Kasumi-1 (cell line): ENCODE results near the gene OBSL1.

ENCODE experiments used
- DNase-seq, 2 experiments: peaks; one replicate each; lab custom pipeline; 2025; lab: John Stamatoyannopoulos, UW

OBSL1 gene

DNA sequence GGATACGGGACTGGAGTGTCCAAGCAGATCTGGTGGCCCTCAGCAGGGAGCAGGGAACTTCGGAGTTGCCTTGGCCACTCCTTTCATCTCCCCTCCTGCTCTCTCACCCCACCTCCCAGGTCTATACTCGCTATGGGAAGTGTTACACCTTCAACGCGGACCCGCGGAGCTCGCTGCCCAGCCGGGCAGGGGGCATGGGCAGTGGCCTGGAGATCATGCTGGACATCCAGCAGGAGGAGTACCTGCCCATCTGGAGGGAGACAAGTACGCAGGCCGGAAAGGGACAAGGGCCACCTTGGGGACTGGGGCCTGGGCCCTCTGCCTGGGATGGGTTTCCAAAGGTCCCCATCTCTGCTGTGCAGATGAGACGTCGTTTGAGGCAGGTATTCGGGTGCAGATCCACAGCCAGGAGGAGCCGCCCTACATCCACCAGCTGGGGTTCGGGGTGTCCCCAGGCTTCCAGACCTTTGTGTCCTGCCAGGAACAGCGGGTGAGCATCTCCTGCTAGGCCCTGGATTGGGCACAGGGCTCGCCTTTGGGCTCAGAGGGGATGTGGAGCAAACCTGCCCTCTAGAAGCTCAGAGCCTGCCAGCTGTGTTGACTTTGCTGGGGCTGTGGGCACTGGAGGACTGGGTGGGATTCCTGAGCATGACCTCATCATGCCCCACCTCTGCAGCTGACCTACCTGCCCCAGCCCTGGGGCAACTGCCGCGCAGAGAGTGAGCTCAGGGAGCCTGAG, 39.5 kb downstream of the OBSL1 start:
- DNase-seq, result no peak

DNA sequence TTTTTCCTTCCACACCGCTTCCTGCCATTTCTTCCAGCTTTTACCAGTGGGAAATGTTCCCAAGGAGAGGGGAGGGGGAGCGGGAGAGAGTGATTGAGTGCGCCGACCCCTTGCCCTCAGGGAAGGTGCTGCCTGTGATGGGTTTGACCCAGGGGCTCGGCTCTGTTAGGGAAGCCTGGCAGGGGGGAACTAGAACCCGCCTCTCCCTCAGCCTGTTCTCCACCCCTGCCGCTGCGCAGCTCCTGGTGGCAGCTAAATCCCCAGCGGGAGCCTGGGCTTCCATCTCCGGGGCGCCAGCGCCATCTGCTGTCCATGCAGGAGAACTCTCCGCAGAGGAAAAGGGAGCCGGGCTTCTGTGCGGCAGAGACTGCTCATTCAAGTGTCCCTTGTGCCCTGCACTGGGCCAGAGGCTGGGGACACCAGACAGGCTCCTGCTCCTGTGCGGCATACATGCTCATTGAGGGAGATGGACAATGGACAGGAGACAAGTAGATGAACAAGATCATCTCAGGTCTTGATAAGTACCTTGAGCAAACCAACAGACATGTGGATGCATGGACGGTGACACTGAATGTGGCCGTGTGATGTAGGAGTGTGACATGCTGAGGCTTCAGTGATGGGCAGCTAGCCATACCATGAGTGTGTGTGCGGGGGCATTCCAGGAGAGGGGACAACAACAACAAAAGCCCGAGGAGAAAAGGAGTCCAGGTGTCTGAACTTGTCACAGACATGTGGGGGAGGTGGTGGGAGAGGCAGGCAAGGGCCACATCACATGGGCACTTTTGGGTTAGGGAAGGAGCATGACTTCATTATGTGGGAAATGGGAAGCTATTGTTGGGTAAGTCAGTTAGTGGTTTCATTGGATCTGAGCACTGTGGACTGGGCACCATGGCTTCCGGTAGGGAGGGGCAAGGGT, 41.0 kb downstream of the OBSL1 start:
- peak; percentile 52 to 59 for DNase-seq

DNA sequence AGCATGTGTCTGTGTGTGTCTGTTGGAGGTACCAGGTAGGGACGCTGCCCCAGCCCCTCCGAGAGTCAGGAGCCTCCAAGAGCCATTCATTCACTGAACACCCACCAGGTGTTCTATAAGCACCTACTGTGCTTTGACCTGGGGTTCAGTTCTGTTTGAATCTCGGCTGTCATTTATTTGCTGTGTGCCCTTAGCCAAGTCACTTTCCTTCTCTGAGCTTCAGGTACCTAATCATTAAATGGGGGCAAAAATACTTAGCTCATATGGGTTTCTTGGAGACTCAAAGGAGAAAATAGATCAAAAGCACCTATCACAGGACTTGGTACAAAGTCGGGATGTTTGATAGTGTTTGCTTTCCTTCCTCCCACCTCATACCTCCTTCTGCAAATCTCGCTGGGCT, 43.9 kb downstream of the OBSL1 start:
- DNase-seq, result no peak

DNA sequence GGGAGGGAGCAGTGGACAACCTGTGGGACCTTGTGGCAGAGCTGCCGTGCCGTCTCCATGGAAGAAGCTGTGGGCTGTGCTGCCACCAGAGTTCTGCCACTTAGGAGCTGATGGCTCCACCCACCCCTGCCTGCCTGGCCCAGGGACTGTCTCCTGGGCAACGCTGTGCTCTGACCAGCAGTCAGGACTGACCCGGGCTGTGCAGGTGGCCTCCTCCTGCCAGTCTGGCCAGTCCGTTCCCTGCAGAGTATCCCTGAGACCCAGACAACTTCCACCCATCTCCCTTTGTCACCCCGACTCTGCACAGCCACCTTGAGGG, 44.3 kb downstream of the OBSL1 start:
- no peak for DNase-seq

DNA sequence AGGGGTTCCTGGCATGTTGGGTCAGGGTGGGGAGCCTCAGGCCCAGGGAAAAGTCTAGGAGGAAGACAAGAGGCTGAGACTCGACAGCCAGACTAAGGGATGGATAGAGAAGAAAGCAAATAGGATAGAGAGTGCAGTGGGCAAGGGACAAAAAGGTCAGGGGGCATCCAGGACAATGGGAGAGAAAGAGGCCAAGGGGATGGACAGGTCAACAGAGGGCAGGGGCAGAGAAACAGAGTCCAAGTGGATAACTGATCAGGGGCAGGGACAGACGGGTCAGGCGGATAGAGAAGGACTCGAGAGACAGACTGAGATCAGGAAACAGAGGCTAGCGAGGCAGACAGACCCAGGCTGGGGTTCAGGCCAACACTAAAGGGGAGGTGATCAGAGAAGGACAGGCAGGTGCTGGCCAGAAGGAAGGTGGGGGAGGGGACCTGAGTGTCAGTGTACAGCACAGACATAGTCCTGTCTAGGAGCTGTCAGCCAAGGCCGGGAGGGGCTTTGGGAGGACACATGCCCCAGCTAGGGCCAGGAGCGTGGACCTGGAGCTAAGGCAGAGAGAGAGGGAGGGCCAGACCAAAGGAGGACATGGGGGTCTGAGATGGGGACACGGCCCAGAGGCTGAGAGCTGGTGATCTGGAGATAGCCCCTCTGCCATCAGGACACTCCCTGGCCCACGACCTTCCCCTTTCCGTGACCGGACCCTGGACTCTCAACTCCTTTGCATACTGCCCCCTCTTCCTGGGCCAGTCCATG, 44.8 kb downstream of the OBSL1 start:
- no peak for DNase-seq

- no peak for DNase-seq
Observed at GRCh38 chr2:219525533-219526232, 45.7 kb downstream of the OBSL1 start.

DNA sequence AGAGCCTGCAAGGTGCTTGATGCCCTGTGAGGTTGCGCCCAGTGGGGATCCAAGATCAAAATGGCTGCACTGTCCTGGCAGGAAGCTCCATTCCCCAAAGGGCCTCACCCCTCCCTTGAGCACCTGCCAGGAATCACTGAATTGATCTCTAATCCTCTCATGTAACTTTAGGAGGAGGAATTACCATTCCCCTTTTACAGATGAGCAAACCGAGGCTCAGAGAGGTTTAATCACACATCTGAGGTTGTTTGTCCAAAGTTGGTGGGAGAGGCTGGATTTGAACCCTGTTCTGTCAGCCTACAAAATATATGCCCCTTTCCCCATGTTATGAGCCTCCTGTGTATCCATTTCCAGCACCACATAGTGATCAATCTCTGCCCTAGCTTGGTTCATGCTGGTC, 46.5 kb downstream of the OBSL1 start:
- DNase-seq, result no peak

GRCh38 chr2:219523031-219523671, 48.2 kb downstream of the OBSL1 start:
- DNase-seq, result no peak

DNA sequence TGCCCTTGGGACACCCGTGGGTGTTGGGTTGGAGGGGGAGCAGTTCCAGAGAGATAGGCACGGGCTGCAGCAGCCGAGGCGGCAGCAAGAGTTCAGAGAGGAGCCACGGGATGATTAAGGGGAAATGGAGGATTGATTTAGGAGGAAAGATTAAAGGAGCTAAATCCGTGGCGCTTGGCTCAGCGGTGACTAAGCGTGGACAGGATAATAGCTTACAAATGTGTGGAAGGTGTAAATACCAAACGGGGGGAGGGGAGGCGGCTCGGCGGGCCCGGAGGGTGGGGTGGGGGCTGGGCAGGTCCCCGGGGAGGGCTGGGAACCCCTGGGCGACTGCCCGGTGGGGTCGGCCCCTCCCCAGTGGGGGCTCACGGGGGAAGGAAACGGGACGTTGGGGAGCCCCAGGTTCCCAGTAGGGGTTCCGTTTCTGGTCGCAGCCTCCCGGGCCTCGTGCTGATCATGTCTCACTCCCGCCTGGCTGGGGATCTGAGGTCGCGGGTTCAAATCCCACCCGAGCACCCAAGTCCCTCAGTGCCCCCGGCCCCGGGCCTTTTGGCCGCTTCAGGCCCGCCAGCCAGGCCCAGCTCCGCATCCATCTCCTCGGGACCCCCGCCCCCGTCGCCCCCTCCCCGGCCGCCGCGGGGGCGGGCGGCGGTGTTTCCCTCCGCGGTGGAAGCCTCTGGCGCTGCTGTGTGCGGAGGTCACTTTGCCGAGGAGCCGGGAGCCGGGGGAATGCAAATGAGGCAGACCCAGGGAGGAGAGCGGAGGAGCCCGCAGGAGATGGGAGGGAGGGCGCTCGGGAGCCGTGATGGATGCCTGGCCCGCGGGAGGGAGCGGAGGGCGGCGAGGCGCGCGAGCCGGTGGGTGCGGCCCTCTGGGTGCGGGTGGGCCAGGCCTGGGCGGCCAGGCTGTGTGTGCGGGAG, 49.0 kb downstream of the OBSL1 start:
- no peak for DNase-seq

DNA sequence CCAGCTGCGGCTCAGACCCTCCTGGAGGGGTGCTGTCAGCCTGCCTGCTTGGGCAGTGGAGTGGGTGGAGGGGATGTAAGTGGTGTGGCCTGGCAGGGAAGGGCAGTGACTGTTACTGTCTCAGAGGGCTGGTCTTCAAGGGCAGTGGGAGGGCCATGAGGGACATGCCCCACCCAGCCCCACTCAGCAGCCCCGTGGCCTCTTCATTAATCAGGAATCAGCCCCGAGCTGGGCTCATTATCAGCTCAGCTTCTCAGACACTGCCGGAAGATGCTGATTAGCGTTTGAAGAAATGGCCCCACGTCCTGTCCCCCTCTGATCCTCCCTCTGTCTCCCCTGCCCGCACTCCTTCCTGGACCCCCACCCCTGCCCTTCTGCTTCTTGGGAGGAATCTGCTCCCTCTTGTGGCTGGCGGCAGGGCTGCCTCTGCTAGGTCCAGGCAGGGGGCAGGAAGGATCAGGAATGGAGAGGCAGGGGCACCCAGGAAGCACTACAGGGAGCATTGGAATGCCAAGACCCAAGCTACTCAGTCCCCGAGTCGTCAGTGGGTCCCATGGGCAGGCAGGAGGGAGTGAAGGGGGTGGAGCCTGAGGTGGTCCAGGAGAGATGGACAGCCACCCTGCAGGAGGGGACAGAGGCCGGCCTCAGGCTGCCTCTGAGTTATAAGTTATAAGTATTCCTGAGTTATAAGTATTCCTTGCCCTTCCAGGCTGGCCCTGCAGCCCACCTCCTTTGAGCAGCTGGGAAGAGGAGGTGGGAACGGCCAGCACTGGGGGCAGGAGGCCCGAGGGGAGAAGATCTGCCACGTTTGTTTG, 50.1 kb downstream of the OBSL1 start:
- DNase-seq, result peak; percentile 4 to 25

DNA sequence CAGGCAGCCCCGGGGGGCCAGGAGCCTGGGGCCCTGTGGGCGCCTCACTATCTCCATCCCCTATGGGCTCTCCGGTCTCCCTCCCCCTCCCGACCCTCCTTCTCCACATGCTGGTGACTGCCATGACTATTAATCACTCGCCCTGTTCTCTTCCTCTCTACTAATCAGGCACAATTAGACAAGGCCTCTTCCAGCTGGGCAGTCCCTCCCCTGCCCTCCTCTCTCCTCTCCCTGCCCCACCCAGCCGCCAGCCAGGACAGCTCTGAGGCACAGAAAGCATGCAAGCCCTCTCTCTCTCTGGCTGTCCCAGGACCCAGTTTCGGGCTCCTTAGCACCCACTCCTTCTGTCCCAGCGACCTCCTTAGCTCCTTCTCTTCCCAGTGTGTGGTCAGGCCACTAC, 51.3 kb downstream of the OBSL1 start:
- no peak for DNase-seq

- no peak for DNase-seq
Observed at GRCh38 chr2:219519526-219519916, 51.8 kb downstream of the OBSL1 start.

GRCh38 chr2:219517954-219518778, 53.2 kb downstream of the OBSL1 start:
- DNase-seq, result no peak

- DNase-seq, result no peak
Observed at GRCh38 chr2:219516888-219517287, 54.5 kb downstream of the OBSL1 start.

DNA sequence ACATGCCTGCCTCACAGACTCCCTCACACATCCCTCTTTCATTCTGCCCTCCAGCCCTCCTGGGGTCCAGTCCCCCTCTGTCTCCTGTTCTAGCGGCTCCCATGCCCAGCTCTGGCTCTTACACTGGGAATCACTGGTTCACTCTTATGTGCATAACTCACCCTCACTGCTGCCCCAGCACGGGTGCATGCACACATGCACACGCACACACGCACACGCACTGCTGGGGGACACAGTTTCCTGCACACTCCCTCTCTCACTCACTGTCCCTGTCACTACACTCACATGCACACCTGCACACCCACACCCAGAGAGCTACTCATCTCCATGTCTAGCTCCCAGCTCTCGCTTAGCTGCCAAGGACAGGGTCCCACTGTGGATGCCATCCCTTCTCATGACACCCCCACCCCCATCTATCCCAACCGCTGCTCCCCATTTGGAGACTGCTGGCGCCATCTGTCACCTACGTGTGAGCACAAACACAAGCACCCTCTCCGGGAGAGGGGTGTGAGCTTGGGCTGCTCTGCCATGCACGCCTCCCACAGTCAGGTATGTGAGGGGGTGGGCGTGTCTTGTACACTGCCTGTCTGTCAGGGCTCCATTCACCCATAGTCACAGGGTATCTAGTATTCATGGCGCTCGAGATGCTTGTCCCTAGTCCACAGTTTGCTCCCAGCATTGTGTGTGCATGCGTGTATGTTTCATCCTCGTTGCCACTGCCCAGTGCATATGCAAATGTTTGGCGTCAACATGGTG, 55.3 kb downstream of the OBSL1 start:
- no peak for DNase-seq

GRCh38 chr2:219514836-219515235, 56.5 kb downstream of the OBSL1 start:
- DNase-seq, result no peak

- peak; percentile 32 to 41 for DNase-seq
Observed at GRCh38 chr2:219514196-219514761, 57.1 kb downstream of the OBSL1 start, which contains the start of gene ASIC4. Gene ASIC4 (plus strand): TSS chr2:219514482. CDS start chr2:219514725, 243 bp downstream.
